HG03378 (cell line): ENCODE results near the gene KCNK18.
"Not testable (repeated sequence)": the region's sequence is repeated elsewhere in the genome, so short reads cannot be mapped to it uniquely, and the experiment has no call there.

Experiments used
- ATAC-seq: cut with Tn5 transposase; IDR thresholded peaks from one replicate; pipeline ENCODE4 v1.9.1; 2021; ENCODE audit warnings: mild to moderate bottlenecking, moderate library complexity; ENCODE audit not compliant: unreplicated experiment

KCNK18 gene

GRCh38 chr10:117170244-117170643, 27.0 kb upstream of the KCNK18 start:
- ATAC-seq = no peak

GRCh38 chr10:117174439-117175214, 22.7 kb upstream of the KCNK18 start:
- peak; percentile 86 for ATAC-seq

GRCh38 chr10:117175215-117175900, 21.9 kb upstream of the KCNK18 start:
- peak; percentile 36 for ATAC-seq

GRCh38 chr10:117175901-117176534, 21.3 kb upstream of the KCNK18 start:
- ATAC-seq = peak; percentile 52

- no peak for ATAC-seq
Measured at GRCh38 chr10:117178190-117178589, 19.1 kb upstream of the KCNK18 start.

GRCh38 chr10:117184296-117184695, 13.0 kb upstream of the KCNK18 start:
- no peak for ATAC-seq

- ATAC-seq = no peak
Measured at GRCh38 chr10:117184821-117185220, 12.5 kb upstream of the KCNK18 start.

GRCh38 chr10:117185817-117186216, 11.5 kb upstream of the KCNK18 start:
- not testable (repeated sequence) for ATAC-seq

- ATAC-seq = no peak
Measured at GRCh38 chr10:117186832-117187615, 10.3 kb upstream of the KCNK18 start.

GRCh38 chr10:117188371-117188770, 8.9 kb upstream of the KCNK18 start:
- no peak for ATAC-seq

GRCh38 chr10:117189557-117189956, 7.7 kb upstream of the KCNK18 start:
- no peak for ATAC-seq

GRCh38 chr10:117198088-117198487, 799 bp downstream of the KCNK18 start:
- ATAC-seq = no peak

GRCh38 chr10:117201826-117202225, 4.5 kb downstream of the KCNK18 start:
- ATAC-seq = no peak

- no peak for ATAC-seq
Measured at GRCh38 chr10:117204316-117204715, 7.0 kb downstream of the KCNK18 start.

- ATAC-seq = no peak
Measured at GRCh38 chr10:117212176-117212575, 14.9 kb downstream of the KCNK18 start.

- ATAC-seq = no peak
Measured at GRCh38 chr10:117214401-117214800, 17.1 kb downstream of the KCNK18 start.

GRCh38 chr10:117215079-117215478, 17.8 kb downstream of the KCNK18 start:
- no peak for ATAC-seq

GRCh38 chr10:117216028-117216427, 18.7 kb downstream of the KCNK18 start:
- no peak for ATAC-seq

- ATAC-seq = peak; percentile 69
Measured at GRCh38 chr10:117216611-117217195, 19.4 kb downstream of the KCNK18 start.

GRCh38 chr10:117217196-117217761, 20.0 kb downstream of the KCNK18 start:
- peak; percentile 40 for ATAC-seq
